ENCODE data around the gene FOXP2.

The FOXP2 gene

GRCh38 chr7:114718861-114719260, 304.2 kb downstream of the FOXP2 start:
- ATAC-seq (replicated peaks) = no peak
- DNase-seq = no peak
- H3K27ac Mint-ChIP-seq = no peak overlapping the region
- no peaks in the 10 kb centered on the region for H3K9me3 Mint-ChIP-seq
- no peak overlapping the region for H3K4me3 Mint-ChIP-seq
- no peaks in the 10 kb centered on the region for H3K36me3 Mint-ChIP-seq (ENCODE audit: insufficient read depth)
- H3K4me1 Mint-ChIP-seq (ENCODE audit: low read depth in 2 of 2) = no peaks in the 10 kb centered on the region
- H3K27me3 Mint-ChIP-seq = peaks cover 9 to 17% of the 10 kb centered on the region in 2 donors

GRCh38 chr7:114720725-114721124, 306.1 kb downstream of the FOXP2 start:
- Mint-ChIP-seq H3K36me3 (ENCODE audit: insufficient read depth) (no peaks in the 10 kb centered on the region), H3K4me3 (no peak overlapping the region), H3K9me3 (peaks cover 0 to 3% of the 10 kb centered on the region in 2 donors), H3K4me1 (ENCODE audit: low read depth in 2 of 2) (no peaks in the 10 kb centered on the region), H3K27ac (no peak overlapping the region), H3K27me3 (peaks cover 6 to 16% of the 10 kb centered on the region in 2 donors)
- no peak for DNase-seq
- no peak for ATAC-seq (replicated peaks)

- DNase-seq = no peak
- H3K4me1 Mint-ChIP-seq (ENCODE audit: low read depth in 2 of 2) = no peaks in the 10 kb centered on the region
- ATAC-seq (replicated peaks) = no peak
- no peak overlapping the region for H3K27ac Mint-ChIP-seq
- H3K9me3 Mint-ChIP-seq = peaks cover 0 to 3% of the 10 kb centered on the region in 2 donors
- H3K4me3 Mint-ChIP-seq = no peak overlapping the region
- H3K36me3 Mint-ChIP-seq (ENCODE audit: insufficient read depth) = no peaks in the 10 kb centered on the region
- peaks cover 0 to 7% of the 10 kb centered on the region in 2 donors for H3K27me3 Mint-ChIP-seq
Observed at GRCh38 chr7:114722562-114722961, 307.9 kb downstream of the FOXP2 start.

GRCh38 chr7:114723308-114723707, 308.7 kb downstream of the FOXP2 start:
- peaks cover 0 to 5% of the 10 kb centered on the region in 2 donors for H3K27me3 Mint-ChIP-seq
- no peaks in the 10 kb centered on the region for H3K36me3 Mint-ChIP-seq (ENCODE audit: insufficient read depth)
- H3K9me3 Mint-ChIP-seq = peaks cover 0 to 3% of the 10 kb centered on the region in 2 donors
- DNase-seq (no peak), ATAC-seq (replicated peaks) (no peak)
- H3K4me1 Mint-ChIP-seq (ENCODE audit: low read depth in 2 of 2) = no peaks in the 10 kb centered on the region
- no peak overlapping the region for H3K27ac Mint-ChIP-seq
- no peak overlapping the region for H3K4me3 Mint-ChIP-seq

GRCh38 chr7:114740095-114740494, 325.5 kb downstream of the FOXP2 start:
- Mint-ChIP-seq H3K4me3 (no peak overlapping the region), H3K36me3 (ENCODE audit: insufficient read depth) (no peaks in the 10 kb centered on the region), H3K27ac (no peak overlapping the region), H3K27me3 (peaks cover 0 to 13% of the 10 kb centered on the region in 2 donors), H3K9me3 (no peaks in the 10 kb centered on the region), H3K4me1 (ENCODE audit: low read depth in 2 of 2) (no peaks in the 10 kb centered on the region)
- ATAC-seq (replicated peaks) (no peak), DNase-seq (no peak)

GRCh38 chr7:114740941-114741340, 326.3 kb downstream of the FOXP2 start:
- Mint-ChIP-seq H3K4me1 (ENCODE audit: low read depth in 2 of 2) (no peaks in the 10 kb centered on the region), H3K4me3 (no peak overlapping the region), H3K9me3 (no peaks in the 10 kb centered on the region), H3K27ac (no peak overlapping the region), H3K27me3 (peaks cover 0 to 13% of the 10 kb centered on the region in 2 donors), H3K36me3 (ENCODE audit: insufficient read depth) (no peaks in the 10 kb centered on the region)
- DNase-seq (no peak), ATAC-seq (replicated peaks) (no peak)

GRCh38 chr7:114741911-114742310, 327.3 kb downstream of the FOXP2 start:
- H3K4me1 Mint-ChIP-seq (ENCODE audit: low read depth in 2 of 2) = no peaks in the 10 kb centered on the region
- no peaks in the 10 kb centered on the region for H3K9me3 Mint-ChIP-seq
- no peak overlapping the region for H3K27ac Mint-ChIP-seq
- H3K4me3 Mint-ChIP-seq = no peak overlapping the region
- DNase-seq = no peak
- ATAC-seq (replicated peaks) = no peak
- peaks cover 0 to 13% of the 10 kb centered on the region in 2 donors for H3K27me3 Mint-ChIP-seq
- no peaks in the 10 kb centered on the region for H3K36me3 Mint-ChIP-seq (ENCODE audit: insufficient read depth)

Measured in effector memory CD8-positive, alpha-beta T cell (primary cell).